ENCODE data around the gene DLG1.
A peak's percentile ranks its signal among the peaks of the same experiment; 100 is the strongest.

The DLG1 gene

GRCh38 chr3:197312431-197312830 lies 14.0 kb upstream of the DLG1 start:
- no peak for DNase-seq

- no peak for DNase-seq
Measured at GRCh38 chr3:197311591-197311990, 13.2 kb upstream of the DLG1 start.

GRCh38 chr3:197309528-197310361 lies 11.3 kb upstream of the DLG1 start:
- no peak for DNase-seq

- no peak for DNase-seq
Measured at GRCh38 chr3:197308591-197308990, 10.2 kb upstream of the DLG1 start.

- no peak for DNase-seq
Measured at GRCh38 chr3:197306374-197307086, 8.1 kb upstream of the DLG1 start.

GRCh38 chr3:197305854-197306253 lies 7.4 kb upstream of the DLG1 start:
- DNase-seq: no peak

- no peak for DNase-seq
Measured at GRCh38 chr3:197303452-197303851, 5.0 kb upstream of the DLG1 start.

GRCh38 chr3:197302696-197303341 lies 4.4 kb upstream of the DLG1 start:
- no peak for DNase-seq

- no peak for DNase-seq
Measured at GRCh38 chr3:197302033-197302432, 3.6 kb upstream of the DLG1 start.

- DNase-seq: no peak
Measured at GRCh38 chr3:197300361-197300760, 1.9 kb upstream of the DLG1 start.

- DNase-seq: peak; percentile 32
Measured at GRCh38 chr3:197298945-197299854, 788 bp upstream of the DLG1 start.

- peak; percentile 91 for DNase-seq
Measured at GRCh38 chr3:197297476-197298340, 704 bp downstream of the DLG1 start.

- no peak for DNase-seq
Measured at GRCh38 chr3:197297002-197297401, 1.4 kb downstream of the DLG1 start.

GRCh38 chr3:197296545-197296944 lies 1.9 kb downstream of the DLG1 start:
- no peak for DNase-seq

GRCh38 chr3:197295871-197296270 lies 2.5 kb downstream of the DLG1 start:
- no peak for DNase-seq

GRCh38 chr3:197293605-197294237 lies 4.7 kb downstream of the DLG1 start:
- DNase-seq: no peak

- no peak for DNase-seq
Measured at GRCh38 chr3:197292648-197293047, 5.8 kb downstream of the DLG1 start.

GRCh38 chr3:197292083-197292646 lies 6.2 kb downstream of the DLG1 start:
- no peak for DNase-seq

- DNase-seq: no peak
Measured at GRCh38 chr3:197289726-197290125, 8.7 kb downstream of the DLG1 start.

- no peak for DNase-seq
Measured at GRCh38 chr3:197286678-197287077, 11.7 kb downstream of the DLG1 start.

GRCh38 chr3:197285557-197285956 lies 12.9 kb downstream of the DLG1 start:
- DNase-seq: no peak
